Measurements from ENCODE around the gene MYO3A.
"Not testable (repeated sequence)": the region's sequence is repeated elsewhere in the genome, so short reads cannot be mapped to it uniquely, and the experiment has no call there.

The MYO3A gene

GRCh38 chr10:26046073-26046700, 112.2 kb downstream of the MYO3A start:
- no peak overlapping the region for H3K4me3 ChIP-seq (ENCODE audit: low read depth, low read length)
- no peak overlapping the region for H3K9ac ChIP-seq (ENCODE audit: low read depth, low read length)
- no peaks in the 10 kb centered on the region for H3K36me3 ChIP-seq (ENCODE audit: control insufficient read depth, insufficient read depth, low read length)
- no peaks in the 10 kb centered on the region for H3K9me3 ChIP-seq (ENCODE audit: control insufficient read depth, insufficient read depth, low read length)
- H3K27me3 ChIP-seq (ENCODE audit: control insufficient read depth, insufficient read depth, low read length) = no peaks in the 10 kb centered on the region
- no peaks in the 10 kb centered on the region for H3K4me1 ChIP-seq (ENCODE audit: control insufficient read depth, insufficient read depth, low read length)

- Histone ChIP-seq H3K9me3 (ENCODE audit: control insufficient read depth, insufficient read depth, low read length) (no peaks in the 10 kb centered on the region), H3K36me3 (ENCODE audit: control insufficient read depth, insufficient read depth, low read length) (no peaks in the 10 kb centered on the region), H3K4me3 (ENCODE audit: low read depth, low read length) (no peak overlapping the region), H3K27me3 (ENCODE audit: control insufficient read depth, insufficient read depth, low read length) (no peaks in the 10 kb centered on the region), H3K4me1 (ENCODE audit: control insufficient read depth, insufficient read depth, low read length) (no peaks in the 10 kb centered on the region), H3K9ac (ENCODE audit: low read depth, low read length) (no peak overlapping the region)
Measured at GRCh38 chr10:26048756-26049155, 114.7 kb downstream of the MYO3A start.

GRCh38 chr10:26052326-26052725, 118.3 kb downstream of the MYO3A start:
- no peaks in the 10 kb centered on the region for H3K4me1 ChIP-seq (ENCODE audit: control insufficient read depth, insufficient read depth, low read length)

GRCh38 chr10:26057466-26057865, 123.4 kb downstream of the MYO3A start:
- Histone ChIP-seq H3K27me3 (ENCODE audit: control insufficient read depth, insufficient read depth, low read length) (no peaks in the 10 kb centered on the region), H3K4me1 (ENCODE audit: control insufficient read depth, insufficient read depth, low read length) (no peaks in the 10 kb centered on the region), H3K4me3 (ENCODE audit: low read depth, low read length) (no peak overlapping the region), H3K36me3 (ENCODE audit: control insufficient read depth, insufficient read depth, low read length) (no peaks in the 10 kb centered on the region), H3K9ac (ENCODE audit: low read depth, low read length) (no peak overlapping the region), H3K9me3 (ENCODE audit: control insufficient read depth, insufficient read depth, low read length) (no peaks in the 10 kb centered on the region)

More at GRCh38 chr10:26052326-26052725, 118.3 kb downstream of the MYO3A start:
- Histone ChIP-seq H3K9me3 (ENCODE audit: control insufficient read depth, insufficient read depth, low read length) (no peaks in the 10 kb centered on the region), H3K9ac (ENCODE audit: low read depth, low read length) (no peak overlapping the region), H3K27me3 (ENCODE audit: control insufficient read depth, insufficient read depth, low read length) (no peaks in the 10 kb centered on the region), H3K36me3 (ENCODE audit: control insufficient read depth, insufficient read depth, low read length) (no peaks in the 10 kb centered on the region), H3K4me3 (ENCODE audit: low read depth, low read length) (no peak overlapping the region)

- no peaks in the 10 kb centered on the region for H3K4me1 ChIP-seq (ENCODE audit: control insufficient read depth, insufficient read depth, low read length)
- no peak overlapping the region for H3K9ac ChIP-seq (ENCODE audit: low read depth, low read length)
- H3K27me3 ChIP-seq (ENCODE audit: control insufficient read depth, insufficient read depth, low read length) = no peaks in the 10 kb centered on the region
- no peaks in the 10 kb centered on the region for H3K9me3 ChIP-seq (ENCODE audit: control insufficient read depth, insufficient read depth, low read length)
- H3K36me3 ChIP-seq (ENCODE audit: control insufficient read depth, insufficient read depth, low read length) = no peaks in the 10 kb centered on the region
- H3K4me3 ChIP-seq (ENCODE audit: low read depth, low read length) = no peak overlapping the region
Measured at GRCh38 chr10:26064106-26064505, 130.1 kb downstream of the MYO3A start.

- Histone ChIP-seq H3K9me3 (ENCODE audit: control insufficient read depth, insufficient read depth, low read length) (no peaks in the 10 kb centered on the region), H3K27me3 (ENCODE audit: control insufficient read depth, insufficient read depth, low read length) (no peaks in the 10 kb centered on the region), H3K36me3 (ENCODE audit: control insufficient read depth, insufficient read depth, low read length) (no peaks in the 10 kb centered on the region), H3K4me1 (ENCODE audit: control insufficient read depth, insufficient read depth, low read length) (no peaks in the 10 kb centered on the region), H3K9ac (ENCODE audit: low read depth, low read length) (no peak overlapping the region), H3K4me3 (ENCODE audit: low read depth, low read length) (no peak overlapping the region)
Measured at GRCh38 chr10:26067680-26068079, 133.7 kb downstream of the MYO3A start.

- H3K9ac ChIP-seq (ENCODE audit: low read depth, low read length); H3K4me1 ChIP-seq (ENCODE audit: control insufficient read depth, insufficient read depth, low read length); H3K4me3 ChIP-seq (ENCODE audit: low read depth, low read length); H3K9me3 ChIP-seq (ENCODE audit: control insufficient read depth, insufficient read depth, low read length); H3K36me3 ChIP-seq (ENCODE audit: control insufficient read depth, insufficient read depth, low read length); H3K27me3 ChIP-seq (ENCODE audit: control insufficient read depth, insufficient read depth, low read length): not testable (repeated sequence)
Measured at GRCh38 chr10:26080971-26081370, 146.9 kb downstream of the MYO3A start.

- Histone ChIP-seq H3K9ac (ENCODE audit: low read depth, low read length) (no peak overlapping the region), H3K36me3 (ENCODE audit: control insufficient read depth, insufficient read depth, low read length) (no peaks in the 10 kb centered on the region), H3K9me3 (ENCODE audit: control insufficient read depth, insufficient read depth, low read length) (no peaks in the 10 kb centered on the region), H3K4me3 (ENCODE audit: low read depth, low read length) (no peak overlapping the region), H3K4me1 (ENCODE audit: control insufficient read depth, insufficient read depth, low read length) (no peaks in the 10 kb centered on the region), H3K27me3 (ENCODE audit: control insufficient read depth, insufficient read depth, low read length) (no peaks in the 10 kb centered on the region)
Measured at GRCh38 chr10:26081459-26081858, 147.4 kb downstream of the MYO3A start.

GRCh38 chr10:26085549-26085948, 151.5 kb downstream of the MYO3A start:
- Histone ChIP-seq H3K27me3 (ENCODE audit: control insufficient read depth, insufficient read depth, low read length) (no peaks in the 10 kb centered on the region), H3K9ac (ENCODE audit: low read depth, low read length) (no peak overlapping the region), H3K9me3 (ENCODE audit: control insufficient read depth, insufficient read depth, low read length) (no peaks in the 10 kb centered on the region), H3K36me3 (ENCODE audit: control insufficient read depth, insufficient read depth, low read length) (no peaks in the 10 kb centered on the region), H3K4me3 (ENCODE audit: low read depth, low read length) (no peak overlapping the region), H3K4me1 (ENCODE audit: control insufficient read depth, insufficient read depth, low read length) (no peaks in the 10 kb centered on the region)

GRCh38 chr10:26087666-26088065, 153.6 kb downstream of the MYO3A start:
- no peaks in the 10 kb centered on the region for H3K4me1 ChIP-seq (ENCODE audit: control insufficient read depth, insufficient read depth, low read length)

GRCh38 chr10:26090026-26090425, 156.0 kb downstream of the MYO3A start:
- Histone ChIP-seq H3K9ac (ENCODE audit: low read depth, low read length) (no peak overlapping the region), H3K36me3 (ENCODE audit: control insufficient read depth, insufficient read depth, low read length) (no peaks in the 10 kb centered on the region), H3K9me3 (ENCODE audit: control insufficient read depth, insufficient read depth, low read length) (no peaks in the 10 kb centered on the region), H3K4me1 (ENCODE audit: control insufficient read depth, insufficient read depth, low read length) (no peaks in the 10 kb centered on the region), H3K4me3 (ENCODE audit: low read depth, low read length) (no peak overlapping the region), H3K27me3 (ENCODE audit: control insufficient read depth, insufficient read depth, low read length) (no peaks in the 10 kb centered on the region)

More at GRCh38 chr10:26087666-26088065, 153.6 kb downstream of the MYO3A start:
- H3K36me3 ChIP-seq (ENCODE audit: control insufficient read depth, insufficient read depth, low read length) = no peaks in the 10 kb centered on the region
- no peak overlapping the region for H3K4me3 ChIP-seq (ENCODE audit: low read depth, low read length)
- no peak overlapping the region for H3K9ac ChIP-seq (ENCODE audit: low read depth, low read length)
- no peaks in the 10 kb centered on the region for H3K9me3 ChIP-seq (ENCODE audit: control insufficient read depth, insufficient read depth, low read length)
- no peaks in the 10 kb centered on the region for H3K27me3 ChIP-seq (ENCODE audit: control insufficient read depth, insufficient read depth, low read length)

GRCh38 chr10:26090762-26091161, 156.7 kb downstream of the MYO3A start:
- H3K4me1 ChIP-seq (ENCODE audit: control insufficient read depth, insufficient read depth, low read length) = no peaks in the 10 kb centered on the region
- no peak overlapping the region for H3K4me3 ChIP-seq (ENCODE audit: low read depth, low read length)

More at GRCh38 chr10:26090762-26091161, 156.7 kb downstream of the MYO3A start:
- no peaks in the 10 kb centered on the region for H3K9me3 ChIP-seq (ENCODE audit: control insufficient read depth, insufficient read depth, low read length)
- no peaks in the 10 kb centered on the region for H3K36me3 ChIP-seq (ENCODE audit: control insufficient read depth, insufficient read depth, low read length)
- H3K9ac ChIP-seq (ENCODE audit: low read depth, low read length) = no peak overlapping the region
- no peaks in the 10 kb centered on the region for H3K27me3 ChIP-seq (ENCODE audit: control insufficient read depth, insufficient read depth, low read length)
